Tibial nerve (tissue), 4 donors: ENCODE measurements around the gene YEATS4.

ENCODE experiments used
- CTCF ChIP-seq, 5 experiments: fragments of 200-600 bp in 3 of 5; fragments of 450-650 bp in 2 of 5; sonication (generic) in 3 of 5; IDR thresholded peaks; one replicate each; pipeline ENCODE4 v1.5.1; 2016 to 2019; ENCODE audit warnings: antibody characterized with exemption in 5 of 5, mild to moderate bottlenecking in 3 of 5, moderate library complexity in 2 of 5
- EP300 ChIP-seq, 2 donors: sonication (generic); formaldehyde crosslinking; IDR thresholded peaks; one replicate each; pipeline ENCODE4 v1.6.1; 2017; ENCODE audit warnings: antibody characterized with exemption in 2 of 2, mild to moderate bottlenecking in 1 of 2
- POLR2A ChIP-seq, 2 donors: fragments of 450-650 bp; IDR thresholded peaks; one replicate each; pipeline ENCODE4 v1.6.1; 2017; ENCODE audit warnings: antibody characterized with exemption in 2 of 2, mild to moderate bottlenecking in 2 of 2, moderate library complexity in 2 of 2

DNA sequence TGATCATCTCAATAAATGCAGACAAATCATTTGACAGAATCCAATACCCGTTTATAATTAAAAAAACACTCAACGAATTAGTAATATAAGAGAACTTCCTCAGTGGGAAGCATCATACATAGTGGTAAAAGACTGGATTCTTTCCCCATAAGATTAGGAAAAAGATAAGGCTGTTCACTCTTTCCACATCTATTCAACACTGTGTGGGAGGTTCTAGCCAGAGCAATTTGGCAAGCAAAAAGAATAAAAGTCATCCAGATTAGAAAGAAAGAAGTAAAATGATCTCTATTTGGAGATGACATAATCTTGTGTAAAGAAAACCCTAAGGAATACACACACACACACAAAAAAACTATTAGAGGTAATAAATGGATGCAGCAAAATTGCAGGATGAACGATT lies 38.4 kb downstream of the YEATS4 start:
- TF ChIP-seq CTCF (IDR thresholded peaks at IDR 0.05) (no peak), POLR2A (IDR thresholded peaks at IDR 0.05) (no peak), EP300 (IDR thresholded peaks at IDR 0.05) (no peak)
